SK-MEL-5 (cell line): Measurements from ENCODE around the gene RUNDC3A. TPM values are rescaled to one million over a fixed set of nuclear protein-coding genes. Genes with fewer than 3 reads are reported as not detected.

Experiments used
- DNase-seq: peaks from one replicate; pipeline ENCODE4 v3.0.0-alpha.2; 2016; ENCODE audit warnings: low read depth, low spot score
- in situ Hi-C: cut with HindIII; loops from 2 replicates; pipeline ENCODE4 v1.10.0; 2016; ENCODE audit warnings: low sequenced_read_pairs, high pct_unique_total_duplicates, low pct_unique_long_range_greater_than_20kb
- total RNA-seq: library from RNA; depleted of rRNA; stranded (reverse); fragments of >200 nt; shearing (Covaris generic); gene quantifications from 2 replicates; pipeline ENCODE4 v1.2.3, GENCODE V29; 2014

The RUNDC3A gene
- total RNA-seq, 1 experiment from 2014 or later: 0.50 TPM

DNA sequence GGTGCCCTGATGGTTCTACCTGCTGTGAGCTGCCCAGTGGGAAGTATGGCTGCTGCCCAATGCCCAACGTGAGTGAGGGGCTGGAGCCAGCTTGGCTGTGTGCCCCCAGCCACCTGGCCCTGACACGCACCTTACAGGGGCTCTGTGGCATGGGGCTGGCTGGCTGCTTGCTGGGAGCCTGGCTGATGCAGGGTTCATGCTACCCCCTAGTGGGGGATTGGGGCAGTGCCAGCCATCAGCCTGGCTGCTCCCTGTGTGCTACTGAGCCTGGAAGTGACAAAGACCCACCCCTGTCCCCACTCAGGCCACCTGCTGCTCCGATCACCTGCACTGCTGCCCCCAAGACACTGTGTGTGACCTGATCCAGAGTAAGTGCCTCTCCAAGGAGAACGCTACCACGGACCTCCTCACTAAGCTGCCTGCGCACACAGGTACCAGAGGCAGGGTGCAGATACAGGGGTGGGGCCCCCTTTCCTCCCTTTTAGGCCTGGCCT, 42.4 kb downstream of the RUNDC3A start:
- DNase-seq: peak; percentile 67
- in situ Hi-C loops: no loop called here

DNA sequence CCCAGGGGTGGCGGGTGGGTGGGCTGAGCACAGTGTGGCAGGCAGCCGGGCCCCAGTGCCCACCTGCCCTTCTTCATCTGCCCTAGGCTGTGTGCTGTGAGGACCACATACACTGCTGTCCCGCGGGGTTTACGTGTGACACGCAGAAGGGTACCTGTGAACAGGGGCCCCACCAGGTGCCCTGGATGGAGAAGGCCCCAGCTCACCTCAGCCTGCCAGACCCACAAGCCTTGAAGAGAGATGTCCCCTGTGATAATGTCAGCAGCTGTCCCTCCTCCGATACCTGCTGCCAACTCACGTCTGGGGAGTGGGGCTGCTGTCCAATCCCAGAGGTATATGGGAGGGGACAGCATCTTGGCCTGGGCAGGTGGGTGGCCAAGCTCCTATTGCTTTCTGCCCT, 43.1 kb downstream of the RUNDC3A start:
- DNase-seq: no peak
- in situ Hi-C loops: no loop called here

DNA sequence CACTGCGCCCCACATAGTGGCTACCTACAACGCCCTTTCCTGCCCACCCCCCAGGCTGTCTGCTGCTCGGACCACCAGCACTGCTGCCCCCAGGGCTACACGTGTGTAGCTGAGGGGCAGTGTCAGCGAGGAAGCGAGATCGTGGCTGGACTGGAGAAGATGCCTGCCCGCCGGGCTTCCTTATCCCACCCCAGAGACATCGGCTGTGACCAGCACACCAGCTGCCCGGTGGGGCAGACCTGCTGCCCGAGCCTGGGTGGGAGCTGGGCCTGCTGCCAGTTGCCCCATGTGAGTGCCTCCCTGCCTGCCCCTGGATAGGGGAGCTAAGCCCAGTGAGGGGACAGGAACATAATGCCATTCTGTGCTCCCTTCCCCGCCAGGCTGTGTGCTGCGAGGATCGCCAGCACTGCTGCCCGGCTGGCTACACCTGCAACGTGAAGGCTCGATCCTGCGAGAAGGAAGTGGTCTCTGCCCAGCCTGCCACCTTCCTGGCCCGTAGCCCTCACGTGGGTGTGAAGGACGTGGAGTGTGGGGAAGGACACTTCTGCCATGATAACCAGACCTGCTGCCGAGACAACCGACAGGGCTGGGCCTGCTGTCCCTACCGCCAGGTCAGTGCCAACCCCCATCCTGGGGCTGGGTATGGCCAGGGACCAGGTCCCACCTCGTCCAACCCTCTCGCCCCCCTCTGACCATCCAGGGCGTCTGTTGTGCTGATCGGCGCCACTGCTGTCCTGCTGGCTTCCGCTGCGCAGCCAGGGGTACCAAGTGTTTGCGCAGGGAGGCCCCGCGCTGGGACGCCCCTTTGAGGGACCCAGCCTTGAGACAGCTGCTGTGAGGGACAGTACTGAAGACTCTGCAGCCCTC, 43.8 kb downstream of the RUNDC3A start:
- DNase-seq: no peak
- in situ Hi-C loops: no loop called here

DNA sequence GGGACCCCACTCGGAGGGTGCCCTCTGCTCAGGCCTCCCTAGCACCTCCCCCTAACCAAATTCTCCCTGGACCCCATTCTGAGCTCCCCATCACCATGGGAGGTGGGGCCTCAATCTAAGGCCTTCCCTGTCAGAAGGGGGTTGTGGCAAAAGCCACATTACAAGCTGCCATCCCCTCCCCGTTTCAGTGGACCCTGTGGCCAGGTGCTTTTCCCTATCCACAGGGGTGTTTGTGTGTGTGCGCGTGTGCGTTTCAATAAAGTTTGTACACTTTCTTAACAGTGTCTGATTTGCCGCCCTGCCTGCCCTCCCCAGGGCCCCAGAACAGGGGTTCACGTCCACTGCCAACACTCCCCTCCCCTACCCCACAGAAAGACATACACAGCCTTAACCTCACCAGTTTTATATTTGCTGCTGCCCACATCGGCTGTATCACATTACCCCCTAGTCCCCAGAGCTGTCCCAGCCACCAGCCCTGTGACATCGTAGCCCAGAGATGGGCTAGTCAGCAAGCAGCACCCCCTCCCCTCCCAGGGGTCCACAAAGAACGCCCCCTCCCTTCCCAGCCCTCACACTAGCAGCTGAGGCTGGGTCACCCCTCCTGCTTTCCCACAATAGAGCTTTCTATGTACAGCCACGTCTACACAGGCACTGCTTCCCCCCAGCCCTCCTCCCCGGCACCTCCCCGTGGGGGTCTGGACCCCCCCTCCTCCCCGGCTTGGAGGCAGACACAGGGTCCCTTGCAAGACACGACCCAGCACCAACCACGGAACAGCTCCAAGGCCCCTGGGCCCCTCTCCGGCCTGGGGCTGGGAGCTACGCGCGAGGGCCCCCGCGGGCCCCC, 44.6 kb downstream of the RUNDC3A start:
- no peak for DNase-seq
- in situ Hi-C loops: no loop called here

DNA sequence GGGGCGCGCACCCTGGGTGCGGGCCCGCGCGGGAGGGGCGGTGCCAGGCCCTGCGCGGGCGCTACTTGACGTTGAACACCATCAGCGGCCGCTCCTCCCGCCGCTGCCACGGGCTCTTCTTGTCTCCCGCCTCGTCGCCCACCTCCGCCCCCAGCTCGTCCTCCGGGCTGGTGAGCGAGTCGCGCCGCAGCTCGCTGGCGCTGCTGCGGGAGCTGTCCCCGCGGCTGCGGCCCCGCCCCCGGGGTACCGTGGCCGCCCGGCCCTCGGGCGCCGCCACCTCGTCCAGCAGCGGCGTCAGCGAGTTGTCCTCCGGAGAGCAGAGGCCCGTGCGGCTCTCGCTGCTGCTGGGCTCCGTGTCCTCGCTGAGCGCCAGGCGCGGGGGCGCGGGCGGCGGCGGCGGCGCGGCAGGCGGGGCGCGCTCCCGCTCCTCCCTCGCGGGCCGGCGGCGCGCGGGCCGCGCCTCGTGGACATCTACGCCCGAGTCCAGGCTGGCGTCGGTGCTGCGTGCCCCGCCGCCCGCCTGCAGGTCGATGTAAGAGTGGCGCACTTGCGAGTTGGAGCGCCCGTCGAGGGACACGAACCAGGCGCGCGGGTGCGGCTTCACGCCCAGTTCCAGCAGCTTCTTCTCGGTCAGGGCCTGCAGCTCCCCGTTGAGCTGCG, 45.4 kb downstream of the RUNDC3A start:
- no peak for DNase-seq
- in situ Hi-C loops: no loop called here

DNA sequence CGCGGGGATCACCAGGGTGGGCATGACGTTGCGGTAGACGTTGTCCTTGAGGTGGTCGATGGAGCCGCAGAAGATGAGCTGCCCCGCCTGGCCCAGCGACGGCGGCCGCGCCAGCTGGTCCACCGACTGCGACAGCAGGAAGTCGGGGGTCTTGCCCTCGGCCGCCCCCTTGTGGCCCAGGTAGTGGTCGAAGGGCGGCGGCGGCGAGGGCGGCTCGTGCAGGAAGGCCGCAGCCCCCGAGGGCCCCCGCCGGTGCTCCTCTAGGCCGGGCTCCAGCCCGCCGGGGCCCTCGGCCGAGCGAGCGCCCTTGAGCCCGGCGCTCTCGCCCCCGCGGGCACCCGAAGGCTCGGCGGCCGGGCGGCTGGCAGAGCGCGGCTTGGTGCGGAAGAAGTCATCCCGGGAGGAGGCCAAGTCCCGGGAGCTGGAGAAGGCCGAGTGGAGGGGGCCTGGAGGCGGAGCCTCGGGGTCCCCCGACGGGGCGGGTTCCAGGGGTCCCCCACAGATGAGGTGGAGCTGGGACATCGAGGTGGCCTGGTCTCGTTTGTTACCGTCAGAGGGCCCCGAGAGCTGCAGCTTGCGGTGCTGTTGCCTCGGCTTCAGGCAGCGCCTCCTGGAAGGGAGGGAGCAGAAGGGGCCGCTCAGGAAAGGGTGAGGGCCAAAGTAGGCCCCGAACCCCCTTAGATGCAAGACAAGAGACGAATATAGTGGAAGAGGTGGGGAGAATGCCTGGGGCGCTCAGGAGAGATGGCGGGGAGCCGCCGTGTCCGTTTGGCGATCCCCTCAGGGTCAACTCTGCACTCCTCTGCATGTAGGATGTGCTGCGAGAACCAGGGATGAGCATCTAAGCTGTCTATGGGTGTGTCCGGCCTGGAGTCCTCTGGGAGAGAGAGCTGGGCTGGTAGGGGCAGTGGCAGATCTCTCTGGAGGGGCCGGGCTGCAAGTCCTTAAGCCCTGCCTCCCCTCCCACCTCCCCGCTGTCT, 46.5 kb downstream of the RUNDC3A start:
- in situ Hi-C loops: no loop called here
- DNase-seq: no peak

DNA sequence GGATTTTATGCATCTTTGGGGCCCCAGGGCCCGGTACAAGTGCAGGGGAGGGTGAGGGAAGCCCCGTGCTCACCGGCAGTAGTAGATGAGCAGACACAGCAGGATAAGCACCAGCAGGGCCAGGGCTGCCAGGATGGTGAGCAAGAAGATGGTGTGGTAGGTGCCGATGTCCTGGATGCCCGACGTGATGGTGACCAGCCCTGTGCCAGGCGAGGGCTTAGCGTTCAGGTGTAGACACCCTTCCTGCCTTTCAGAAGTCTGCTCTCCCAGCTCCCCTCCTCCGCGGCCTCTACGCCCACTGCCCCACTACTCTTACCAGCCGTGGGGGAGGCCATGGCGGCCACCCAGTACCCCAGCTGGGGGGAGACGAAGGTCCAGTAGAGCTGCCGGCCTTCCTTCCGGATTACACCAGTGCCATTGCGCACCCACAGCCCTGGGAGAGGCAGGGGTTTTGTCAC, 47.3 kb downstream of the RUNDC3A start:
- no peak for DNase-seq
- in situ Hi-C loops: no loop called here

DNA sequence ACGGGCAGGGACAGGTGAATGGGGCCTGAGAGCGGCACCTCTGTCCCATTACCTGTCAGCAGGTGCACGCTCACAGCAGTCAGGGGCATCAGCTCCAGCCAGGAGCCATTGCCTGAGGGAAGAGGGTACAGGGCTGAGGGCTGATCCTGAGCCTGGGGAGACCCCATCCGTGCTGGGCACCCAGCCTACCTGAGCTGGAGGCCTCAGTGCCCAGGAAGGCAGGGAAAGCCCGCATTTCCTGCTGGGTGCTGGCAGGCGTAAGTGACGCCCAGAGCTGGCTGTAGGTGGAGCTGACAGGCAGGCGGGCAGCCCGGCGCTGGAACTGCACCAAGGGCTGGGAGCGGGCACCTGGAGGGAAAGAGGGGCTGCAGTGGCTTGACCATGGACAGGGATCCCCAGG, 47.8 kb downstream of the RUNDC3A start:
- DNase-seq: no peak
- in situ Hi-C loops: no loop called here

DNA sequence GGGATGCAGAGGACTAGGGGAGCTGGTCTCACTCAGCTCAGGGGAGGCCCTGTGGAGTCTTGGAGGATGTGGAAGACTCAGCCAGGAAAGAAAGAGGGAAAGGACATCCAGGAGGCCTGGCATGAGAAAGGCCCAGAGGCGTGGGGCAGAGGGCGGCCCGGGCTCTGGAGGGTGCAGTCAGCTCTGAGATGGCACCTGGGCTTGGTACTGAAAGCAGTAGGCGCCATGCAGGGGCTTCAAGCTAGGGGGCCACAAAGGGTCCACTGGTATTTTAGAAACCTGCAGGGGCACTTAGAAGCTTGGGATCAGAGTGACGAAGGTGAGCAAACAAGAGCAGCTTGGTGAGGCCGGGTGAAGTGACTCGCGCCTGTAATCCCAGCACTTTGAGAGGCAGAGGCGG, 49.7 kb downstream of the RUNDC3A start:
- in situ Hi-C loops: no loop called here
- no peak for DNase-seq

GRCh38 chr17:44359006-44359405, 50.6 kb downstream of the RUNDC3A start:
- in situ Hi-C loops: no loop called here
- no peak for DNase-seq

DNA sequence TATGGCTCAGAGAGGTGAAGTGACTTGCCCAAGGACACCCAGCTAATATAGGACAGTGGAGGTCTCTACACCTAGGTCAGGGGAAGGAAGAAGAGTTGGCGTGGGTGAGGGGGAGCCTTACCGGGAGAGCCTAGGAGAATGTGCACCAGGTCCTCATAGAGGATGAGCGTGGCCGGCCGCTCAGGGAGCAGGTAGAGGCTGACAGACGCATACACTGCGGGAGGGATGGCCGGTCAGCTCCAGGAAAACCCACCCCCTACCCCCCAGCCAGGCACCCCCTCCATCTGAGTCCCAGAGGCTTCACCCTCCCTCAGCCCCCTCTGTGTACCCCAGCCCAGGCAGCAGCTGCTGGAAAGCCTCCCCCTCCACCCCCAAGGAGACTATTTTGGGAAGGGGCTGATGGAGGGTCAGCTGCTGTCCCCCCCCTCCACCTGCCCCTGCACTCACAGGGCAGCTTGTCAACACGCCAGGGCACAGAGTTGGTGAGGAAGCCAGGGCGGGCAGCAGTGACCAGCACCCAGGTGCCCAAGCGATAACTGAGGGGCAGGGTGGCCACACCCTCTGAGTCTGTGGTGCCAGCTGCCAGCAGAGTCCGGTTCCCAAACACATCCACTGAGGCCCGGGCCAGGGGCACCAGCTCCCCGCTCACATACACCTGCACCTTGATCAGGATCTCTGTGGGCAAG, 51.2 kb downstream of the RUNDC3A start:
- DNase-seq: no peak
- in situ Hi-C loops: no loop called here

GRCh38 chr17:44360144-44360533, 51.7 kb downstream of the RUNDC3A start:
- no peak for DNase-seq
- in situ Hi-C loops: no loop called here

GRCh38 chr17:44360826-44361225, 52.4 kb downstream of the RUNDC3A start:
- DNase-seq: peak; percentile 17
- in situ Hi-C loops: no loop called here

DNA sequence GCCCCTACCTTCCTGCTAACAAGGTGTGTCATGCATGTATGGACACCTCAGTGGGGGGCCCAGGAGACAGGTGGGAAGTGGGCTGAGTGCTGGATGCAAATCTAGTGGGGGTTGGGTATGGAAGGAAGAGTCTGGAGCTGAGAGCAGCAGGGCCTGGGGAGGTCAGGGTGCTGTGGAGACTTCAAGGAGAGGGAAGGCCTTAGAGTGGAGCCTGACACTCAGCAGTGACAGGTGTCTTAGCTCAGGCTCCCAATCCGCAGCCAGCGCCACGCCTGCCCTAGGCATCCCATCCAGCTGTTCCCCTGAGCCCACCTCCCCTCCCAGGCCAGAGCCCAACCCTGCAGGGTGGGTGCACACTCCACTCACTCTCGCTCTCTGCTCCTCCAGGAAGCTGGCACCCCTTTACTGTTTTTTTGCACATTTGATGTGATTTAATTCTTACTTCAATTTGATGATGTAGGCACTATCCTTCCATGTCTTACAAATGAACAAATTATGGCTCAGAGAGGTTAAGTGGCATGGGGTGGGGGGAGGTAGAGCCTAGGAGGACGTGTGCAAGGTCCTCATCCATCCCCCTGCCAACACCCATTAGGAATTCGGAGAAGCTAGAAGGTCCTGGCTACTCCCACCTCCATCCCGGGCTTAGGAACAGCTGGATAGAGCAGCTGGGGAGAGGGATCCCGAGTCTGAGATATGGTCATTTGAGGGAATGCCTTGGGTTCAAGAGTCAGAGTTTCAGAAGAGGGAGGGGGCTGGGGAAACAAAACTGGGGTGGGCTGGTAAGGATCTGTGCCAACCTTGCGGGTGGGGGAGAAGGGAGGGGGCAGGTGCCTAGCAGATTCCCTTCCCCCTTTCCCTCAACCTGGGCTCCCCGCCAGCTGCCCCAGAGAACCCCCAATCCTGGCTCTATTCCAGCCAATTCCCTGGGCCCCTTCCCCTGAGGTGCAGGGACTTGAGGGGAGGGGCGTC, 53.2 kb downstream of the RUNDC3A start:
- in situ Hi-C loops: no loop called here
- no peak for DNase-seq

- no peak for DNase-seq
- in situ Hi-C loops: no loop called here
Observed at GRCh38 chr17:44362459-44362948, 54.1 kb downstream of the RUNDC3A start.
